ENCODE results near the gene PRX. TPM values are rescaled to one million over a fixed set of nuclear protein-coding genes. Genes with fewer than 3 reads are reported as not detected.

The PRX gene
- total RNA-seq, 2 donors from 2014 or later = 3.3 to 6.4 TPM

- peaks cover 5% of the 10 kb centered on the region for H3K27me3 Mint-ChIP-seq (ENCODE audit: insufficient read depth)
- peaks cover 27% of the 10 kb centered on the region for H3K36me3 Mint-ChIP-seq (ENCODE audit: low read depth)
- Histone ChIP-seq H3K27ac (ENCODE audit: low read depth, low read length) (peak overlapping the region; percentile 70), H3K36me3 (ENCODE audit: control insufficient read depth, insufficient read depth, low read length) (peaks cover 26% of the 10 kb centered on the region), H3K4me3 (ENCODE audit: low read length) (peak overlapping the region; percentile 86), H3K9me3 (ENCODE audit: control insufficient read depth, low read length) (no peaks in the 10 kb centered on the region), H3K27me3 (ENCODE audit: control insufficient read depth, insufficient read depth, low read length, poor library complexity, severe bottlenecking) (no peaks in the 10 kb centered on the region), H3K4me1 (ENCODE audit: control insufficient read depth, insufficient read depth, low read length) (no peaks in the 10 kb centered on the region), H3K9ac (ENCODE audit: extremely low read depth, low read length, poor library complexity, severe bottlenecking) (peak overlapping the region; percentile 66)
- H3K4me3 Mint-ChIP-seq = peak overlapping the region; percentile 61
- DNase-seq = peak; percentile 98
- 7 to 30% methylated on average over 4 to 27 of the region's 28 CpGs for WGBS, 2 experiments (ENCODE audit: insufficient coverage in 1 of 2, insufficient read length in 1 of 2)
- no peaks in the 10 kb centered on the region for H3K9me3 Mint-ChIP-seq
- H3K4me1 Mint-ChIP-seq = peaks cover 4% of the 10 kb centered on the region
- no peak for TF ChIP-seq CTCF (conservative IDR thresholded peaks at IDR 0.05)
- no peak overlapping the region for H3K27ac Mint-ChIP-seq
These were observed 47.4 kb downstream of the PRX start for GRCh38 chr19:40365613-40366401.

GRCh38 chr19:40365010-40365409 lies 48.2 kb downstream of the PRX start:
- Mint-ChIP-seq H3K27ac (no peak overlapping the region), H3K27me3 (ENCODE audit: insufficient read depth) (peaks cover 5% of the 10 kb centered on the region), H3K9me3 (no peaks in the 10 kb centered on the region), H3K4me1 (peaks cover 4% of the 10 kb centered on the region), H3K4me3 (peak overlapping the region; percentile 61), H3K36me3 (ENCODE audit: low read depth) (peaks cover 20% of the 10 kb centered on the region)
- Histone ChIP-seq H3K27me3 (ENCODE audit: control insufficient read depth, insufficient read depth, low read length, poor library complexity, severe bottlenecking) (no peaks in the 10 kb centered on the region), H3K36me3 (ENCODE audit: control insufficient read depth, insufficient read depth, low read length) (peaks cover 22% of the 10 kb centered on the region), H3K9ac (ENCODE audit: extremely low read depth, low read length, poor library complexity, severe bottlenecking) (no peak overlapping the region), H3K4me1 (ENCODE audit: control insufficient read depth, insufficient read depth, low read length) (no peaks in the 10 kb centered on the region), H3K27ac (ENCODE audit: low read depth, low read length) (no peak overlapping the region), H3K4me3 (ENCODE audit: low read length) (peak overlapping the region; percentile 86), H3K9me3 (ENCODE audit: control insufficient read depth, low read length) (no peaks in the 10 kb centered on the region)
- no peak for DNase-seq
- no peak for TF ChIP-seq CTCF (conservative IDR thresholded peaks at IDR 0.05)
- 62 to 83% methylated on average over 1 of the region's 3 CpGs for WGBS, 2 experiments (ENCODE audit: insufficient coverage in 1 of 2, insufficient read length in 1 of 2)

GRCh38 chr19:40363069-40363468 lies 50.1 kb downstream of the PRX start:
- no peaks in the 10 kb centered on the region for H3K27me3 ChIP-seq (ENCODE audit: control insufficient read depth, insufficient read depth, low read length, poor library complexity, severe bottlenecking)
- H3K27ac Mint-ChIP-seq = no peak overlapping the region
- no peaks in the 10 kb centered on the region for H3K9me3 Mint-ChIP-seq
- H3K36me3 Mint-ChIP-seq (ENCODE audit: low read depth) = peaks cover 13% of the 10 kb centered on the region
- TF ChIP-seq CTCF (conservative IDR thresholded peaks at IDR 0.05) = no peak
- H3K36me3 ChIP-seq (ENCODE audit: control insufficient read depth, insufficient read depth, low read length) = peaks cover 7% of the 10 kb centered on the region
- peaks cover 5% of the 10 kb centered on the region for H3K27me3 Mint-ChIP-seq (ENCODE audit: insufficient read depth)
- no peak overlapping the region for H3K4me3 ChIP-seq (ENCODE audit: low read length)
- no peaks in the 10 kb centered on the region for H3K4me1 ChIP-seq (ENCODE audit: control insufficient read depth, insufficient read depth, low read length)
- DNase-seq = no peak
- no peak overlapping the region for H3K9ac ChIP-seq (ENCODE audit: extremely low read depth, low read length, poor library complexity, severe bottlenecking)
- WGBS, 2 experiments (ENCODE audit: insufficient coverage in 1 of 2, insufficient read length in 1 of 2) = 95 to 100% methylated on average over 3 to 5 of the region's 5 CpGs
- peaks cover 4% of the 10 kb centered on the region for H3K4me1 Mint-ChIP-seq
- no peak overlapping the region for H3K27ac ChIP-seq (ENCODE audit: low read depth, low read length)
- H3K4me3 Mint-ChIP-seq = no peak overlapping the region
- no peaks in the 10 kb centered on the region for H3K9me3 ChIP-seq (ENCODE audit: control insufficient read depth, low read length)
